ENCODE measurements around the gene PES1.

DNA sequence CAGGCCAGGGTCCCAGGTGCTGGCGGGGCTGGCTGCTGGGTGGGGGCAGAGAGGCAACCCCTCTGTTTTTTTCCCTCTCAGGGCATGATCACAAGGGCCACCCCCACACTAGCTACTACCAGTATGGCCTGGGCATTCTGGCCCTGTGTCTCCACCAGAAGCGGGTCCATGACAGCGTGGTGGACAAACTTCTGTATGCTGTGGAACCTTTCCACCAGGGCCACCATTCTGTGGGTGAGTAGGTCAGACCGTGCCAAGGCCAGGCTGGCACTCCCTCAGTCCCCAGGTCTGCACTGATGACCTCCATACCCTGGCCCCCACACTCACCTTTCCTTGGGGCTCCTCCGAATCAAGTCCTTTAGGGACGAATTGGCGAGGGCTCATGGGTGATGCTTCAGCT, 22.6 kb upstream of the PES1 start:
- TF ChIP-seq SUZ12 (IDR thresholded peaks at IDR 0.05; ENCODE audit: extremely low read depth, insufficient read depth, insufficient read length), result no peak
- no peak for TF ChIP-seq YY1 (IDR thresholded peaks at IDR 0.05; ENCODE audit: insufficient read depth, insufficient read length)

All from NT2/D1 (cell line).